SH-SY5Y (cell line): Measurements from ENCODE around the gene WDR37.

ENCODE experiments used
- GATA2 ChIP-seq: IDR thresholded peaks from 2 replicates; pipeline ENCODE4 v1.6.1; 2011; ENCODE audit warnings: mild to moderate bottlenecking, low read depth, low read length
- GATA3 ChIP-seq: IDR thresholded peaks from 2 replicates; pipeline ENCODE4 v1.6.1; 2011; ENCODE audit warnings: low read depth, mild to moderate bottlenecking, low read length, moderate library complexity

GRCh38 chr10:1166101-1166827 lies 110.1 kb downstream of the WDR37 start:
- TF ChIP-seq GATA2, result no peak
- no peak for TF ChIP-seq GATA3
